ENCODE measurements around the gene SCYL2. TPM values are rescaled to one million over a fixed set of nuclear protein-coding genes. Genes with fewer than 3 reads are reported as not detected.

The SCYL2 gene
- total RNA-seq, 4 donors from 2014 or later, result 24.6 to 103 (median 42.5) TPM

DNA sequence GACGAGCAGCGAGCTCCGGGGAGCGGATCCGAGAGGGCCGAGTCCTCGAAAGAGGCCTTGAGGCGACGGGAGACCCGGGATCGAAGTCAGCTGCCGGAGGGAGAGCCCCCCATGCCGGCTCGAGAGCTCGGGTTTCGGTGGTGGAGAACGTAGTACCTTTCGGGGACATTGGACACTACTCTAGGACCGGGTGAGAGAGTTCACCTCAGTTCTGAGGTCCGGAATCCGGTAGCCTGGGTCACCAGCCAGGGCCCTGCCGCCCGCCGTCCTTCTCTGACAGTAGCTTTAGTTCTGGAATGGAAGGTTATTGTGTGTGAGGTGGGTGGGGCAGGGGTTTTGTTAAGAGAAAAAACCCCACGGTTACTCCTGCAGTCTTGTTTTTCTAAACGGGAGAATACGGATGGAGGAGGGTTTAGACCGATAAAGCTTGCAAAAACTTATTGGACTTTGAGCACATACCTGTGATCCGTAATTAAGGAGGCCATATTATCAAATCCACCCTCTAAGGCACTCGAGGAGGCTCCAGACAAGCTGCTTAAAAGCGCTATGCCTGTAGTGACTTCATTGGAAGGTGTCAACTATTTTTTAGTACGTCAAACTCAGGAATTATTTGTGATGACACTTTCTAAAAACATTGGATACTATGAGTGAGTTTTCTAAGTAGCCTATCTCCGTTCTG lies 765 bp downstream of the SCYL2 start:
- peak overlapping the region; percentile 95 for H3K27ac ChIP-seq
- intact Hi-C loops (cut with DNase I; ENCODE audit: low total_unique reads), result no loop called here
- DNase-seq, result no peak
- TF ChIP-seq POLR2A (IDR thresholded peaks at IDR 0.05), result no peak
- TF ChIP-seq, protein P1, sequence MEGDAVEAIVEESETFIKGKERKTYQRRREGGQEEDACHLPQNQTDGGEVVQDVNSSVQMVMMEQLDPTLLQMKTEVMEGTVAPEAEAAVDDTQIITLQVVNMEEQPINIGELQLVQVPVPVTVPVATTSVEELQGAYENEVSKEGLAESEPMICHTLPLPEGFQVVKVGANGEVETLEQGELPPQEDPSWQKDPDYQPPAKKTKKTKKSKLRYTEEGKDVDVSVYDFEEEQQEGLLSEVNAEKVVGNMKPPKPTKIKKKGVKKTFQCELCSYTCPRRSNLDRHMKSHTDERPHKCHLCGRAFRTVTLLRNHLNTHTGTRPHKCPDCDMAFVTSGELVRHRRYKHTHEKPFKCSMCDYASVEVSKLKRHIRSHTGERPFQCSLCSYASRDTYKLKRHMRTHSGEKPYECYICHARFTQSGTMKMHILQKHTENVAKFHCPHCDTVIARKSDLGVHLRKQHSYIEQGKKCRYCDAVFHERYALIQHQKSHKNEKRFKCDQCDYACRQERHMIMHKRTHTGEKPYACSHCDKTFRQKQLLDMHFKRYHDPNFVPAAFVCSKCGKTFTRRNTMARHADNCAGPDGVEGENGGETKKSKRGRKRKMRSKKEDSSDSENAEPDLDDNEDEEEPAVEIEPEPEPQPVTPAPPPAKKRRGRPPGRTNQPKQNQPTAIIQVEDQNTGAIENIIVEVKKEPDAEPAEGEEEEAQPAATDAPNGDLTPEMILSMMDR (IDR thresholded peaks at IDR 0.05), result no peak
- H3K4me3 ChIP-seq, result peak overlapping the region; percentile 59 to 93
- no peaks in the 10 kb centered on the region for H3K36me3 ChIP-seq
- no peaks in the 10 kb centered on the region for H3K27me3 ChIP-seq
- no peaks in the 10 kb centered on the region for H3K4me1 ChIP-seq
- no peaks in the 10 kb centered on the region for H3K9me3 ChIP-seq

DNA sequence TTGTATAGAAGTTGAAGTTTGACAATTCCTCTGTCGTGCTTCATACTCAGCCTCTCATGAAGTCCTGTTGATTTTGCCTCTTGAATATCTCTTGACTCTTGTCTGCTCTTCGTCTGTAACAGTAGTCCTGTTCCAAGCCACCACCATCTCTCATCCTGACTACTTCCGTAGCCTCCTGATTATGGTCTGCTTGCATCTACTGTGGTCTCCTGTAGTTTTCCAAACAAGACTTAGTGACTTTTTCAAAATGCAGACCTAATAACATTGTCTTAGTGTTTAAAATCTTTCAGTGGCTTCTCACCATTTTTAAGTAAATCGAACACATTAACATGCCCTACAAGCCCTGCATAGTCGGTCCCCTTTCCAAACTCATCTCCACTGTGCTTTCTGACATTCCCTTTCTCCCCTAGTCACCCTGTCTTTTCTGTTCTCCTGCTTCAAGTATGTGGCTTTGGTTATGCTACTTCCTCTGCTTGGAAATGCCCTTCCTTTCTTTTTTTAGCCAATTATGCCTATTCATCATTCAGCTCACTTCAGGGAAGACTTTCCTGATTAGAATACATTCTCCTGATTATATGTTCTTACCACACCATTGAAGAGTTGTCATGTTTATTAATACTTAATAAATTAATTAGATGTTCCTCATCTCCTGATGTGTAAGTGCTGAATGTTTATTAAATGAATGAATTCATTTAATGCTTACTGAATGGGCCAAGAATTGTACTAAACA lies 2.0 kb downstream of the SCYL2 start:
- intact Hi-C loops (cut with DNase I; ENCODE audit: low total_unique reads), result no loop called here
- no peaks in the 10 kb centered on the region for H3K9me3 ChIP-seq
- H3K27ac ChIP-seq, result no peak overlapping the region
- TF ChIP-seq, protein P1 (IDR thresholded peaks at IDR 0.05), result no peak
- no peak for TF ChIP-seq POLR2A (IDR thresholded peaks at IDR 0.05)
- DNase-seq, result no peak
- no peaks in the 10 kb centered on the region for H3K27me3 ChIP-seq
- H3K4me1 ChIP-seq, result no peaks in the 10 kb centered on the region
- no peaks in the 10 kb centered on the region for H3K36me3 ChIP-seq
- H3K4me3 ChIP-seq, result no peak overlapping the region

DNA sequence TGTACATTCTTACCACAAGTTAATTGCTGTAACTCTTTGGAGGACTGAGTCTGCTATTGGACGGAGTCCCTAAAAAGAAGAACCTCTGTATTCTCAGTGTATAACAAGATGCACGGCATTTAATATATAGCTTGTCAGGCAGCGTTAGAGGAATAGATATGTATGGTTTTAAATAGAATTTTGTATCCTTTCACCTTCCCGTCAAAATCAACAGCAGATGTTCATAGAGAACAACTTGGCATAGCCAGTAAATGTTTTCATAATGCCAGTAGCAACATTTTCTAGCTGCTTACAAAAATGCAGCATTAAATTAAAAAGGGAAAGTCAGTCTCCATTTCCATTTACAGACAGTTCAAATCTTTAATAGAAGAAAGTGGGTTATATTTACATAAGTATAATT lies 6.8 kb downstream of the SCYL2 start:
- Histone ChIP-seq H3K27me3 (no peaks in the 10 kb centered on the region), H3K27ac (no peak overlapping the region), H3K9me3 (no peaks in the 10 kb centered on the region), H3K4me1 (no peaks in the 10 kb centered on the region), H3K36me3 (no peaks in the 10 kb centered on the region), H3K4me3 (no peak overlapping the region)
- TF ChIP-seq, protein P1 (IDR thresholded peaks at IDR 0.05), result no peak
- no peak for TF ChIP-seq POLR2A (IDR thresholded peaks at IDR 0.05)
- no peak for DNase-seq
- intact Hi-C loops (cut with DNase I; ENCODE audit: low total_unique reads), result no loop called here

DNA sequence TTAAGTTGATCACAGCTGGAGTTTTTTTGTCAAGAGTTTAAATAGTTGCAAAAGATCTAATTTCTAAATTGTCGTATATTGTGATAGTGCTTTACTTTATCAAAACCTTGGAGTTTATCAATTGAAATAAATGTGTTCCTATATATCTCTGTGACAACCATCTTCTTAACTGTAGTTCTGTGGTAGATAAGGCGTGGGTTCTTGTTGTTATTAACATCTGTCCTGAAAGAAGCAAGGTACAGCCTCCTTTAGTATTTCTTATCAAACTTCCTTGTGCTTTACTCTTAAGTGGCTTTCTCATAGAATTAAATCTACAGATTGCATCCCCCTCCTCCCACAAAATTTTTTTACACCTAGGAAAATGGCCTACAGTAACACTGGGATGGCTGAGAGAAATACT lies 7.3 kb downstream of the SCYL2 start:
- TF ChIP-seq POLR2A (IDR thresholded peaks at IDR 0.05), result no peak
- TF ChIP-seq, protein P1 (IDR thresholded peaks at IDR 0.05), result no peak
- intact Hi-C loops (cut with DNase I; ENCODE audit: low total_unique reads), result no loop called here
- H3K27me3 ChIP-seq, result no peaks in the 10 kb centered on the region
- H3K36me3 ChIP-seq, result no peaks in the 10 kb centered on the region
- no peaks in the 10 kb centered on the region for H3K4me1 ChIP-seq
- no peak overlapping the region for H3K27ac ChIP-seq
- no peak overlapping the region for H3K4me3 ChIP-seq
- H3K9me3 ChIP-seq, result no peaks in the 10 kb centered on the region
- no peak for DNase-seq

DNA sequence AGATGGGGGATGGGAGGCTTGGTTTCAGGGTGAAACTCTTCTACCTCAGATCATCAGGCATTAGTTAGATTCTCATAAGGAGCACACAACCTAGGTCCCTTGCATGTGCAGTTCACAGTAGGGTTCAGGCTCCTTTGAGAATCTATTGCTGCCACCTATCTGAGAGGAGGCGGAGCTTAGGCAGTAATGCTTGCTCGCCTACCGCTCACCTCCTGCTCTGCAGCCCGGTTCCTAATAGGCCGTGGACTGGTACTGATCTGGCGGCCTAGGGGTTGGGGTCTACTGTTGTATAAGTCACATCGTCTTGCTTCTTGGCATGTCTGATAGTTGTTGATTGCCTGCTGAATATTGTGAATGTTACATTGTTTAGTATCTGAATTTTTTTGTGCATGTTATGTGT lies 12.2 kb downstream of the SCYL2 start:
- intact Hi-C loops (cut with DNase I; ENCODE audit: low total_unique reads), result no loop called here
- TF ChIP-seq, protein P1 (IDR thresholded peaks at IDR 0.05), result no peak
- no peak for TF ChIP-seq POLR2A (IDR thresholded peaks at IDR 0.05)
- no peak overlapping the region for H3K27ac ChIP-seq
- DNase-seq, result no peak
- no peaks in the 10 kb centered on the region for H3K27me3 ChIP-seq
- no peak overlapping the region for H3K4me3 ChIP-seq
- no peaks in the 10 kb centered on the region for H3K4me1 ChIP-seq
- no peaks in the 10 kb centered on the region for H3K9me3 ChIP-seq
- H3K36me3 ChIP-seq, result no peaks in the 10 kb centered on the region
